SK-N-SH (cell line): ENCODE data around the gene PRMT7. TPM values are rescaled to one million over a fixed set of nuclear protein-coding genes. Genes with fewer than 3 reads are reported as not detected.

ENCODE experiments used
- CTCF ChIA-PET: fragments of 300-600, 350-600 bp; formaldehyde crosslinking; extraction: SDS; loops from one replicate; lab custom pipeline; 2021; lab: Yijun Ruan, JAX
- POLR2A ChIA-PET: fragments of 350-600 bp; sonication (Branson Sonifier 250); formaldehyde crosslinking; extraction: SDS; loops from one replicate; lab custom pipeline; 2020; ENCODE audit warnings: antibody characterized with exemption, inconsistent platforms; lab: Yijun Ruan, JAX
- DNase-seq: peaks from one replicate; pipeline ENCODE4 v3.0.0; 2012
- H2AFZ ChIP-seq: fragments of 200-600 bp; sonication (generic); 2 replicates; pipeline ENCODE4 v1.8.1; 2016; ENCODE audit warnings: antibody characterized with exemption, mild to moderate bottlenecking, low read depth
- H3F3A ChIP-seq: fragments of 200-600 bp; sonication (generic); replicated peaks from 2 replicates; pipeline ENCODE3; 2016; ENCODE audit warnings: antibody characterized with exemption, mild to moderate bottlenecking; ENCODE audit not compliant: insufficient read depth
- H3K27ac ChIP-seq, 2 experiments: fragments of 200-500 bp in 1 of 2; fragments of 200-600 bp in 1 of 2; sonication (Bioruptor generic) in 1 of 2; sonication (generic), shearing (Covaris generic) in 1 of 2; 2 replicates each; pipeline versions ENCODE4 v1.5.1 to v1.6.1; 2014 to 2016; ENCODE audit warnings: low read depth in 2 of 2, inconsistent platforms in 1 of 2, low read length in 1 of 2, mild to moderate bottlenecking in 1 of 2, mixed read lengths in 1 of 2
- H3K27me3 ChIP-seq: fragments of 200-600 bp; sonication (generic), shearing (Covaris generic); 2 replicates; pipeline ENCODE4 v1.6.1; 2016; ENCODE audit warnings: mixed run types; ENCODE audit not compliant: insufficient read depth
- H3K36me3 ChIP-seq, 2 experiments: fragments of 200-500 bp in 1 of 2; fragments of 200-600 bp in 1 of 2; sonication (Bioruptor generic) in 1 of 2; sonication (generic) in 1 of 2; replicated peaks in 1 of 2; 2 replicates each; pipeline versions ENCODE3 to v1.5.1; 2014 to 2016; ENCODE audit warnings: low read length in 1 of 2, mild to moderate bottlenecking in 1 of 2; ENCODE audit not compliant: insufficient read depth in 2 of 2, control insufficient read depth in 1 of 2
- H3K4me1 ChIP-seq, 2 experiments: fragments of 200-500 bp in 1 of 2; fragments of 200-600 bp in 1 of 2; sonication (Bioruptor generic) in 1 of 2; sonication (generic), shearing (Covaris generic) in 1 of 2; 2 replicates each; pipeline versions ENCODE4 v1.5.1 to v1.6.1; 2014 to 2016; ENCODE audit warnings: low read depth in 1 of 2, low read length in 1 of 2, mixed run types in 1 of 2; ENCODE audit not compliant: insufficient read depth in 2 of 2, control insufficient read depth in 1 of 2
- H3K4me2 ChIP-seq: fragments of 200-600 bp; sonication (generic), shearing (Covaris generic); 2 replicates; pipeline ENCODE4 v1.6.1; 2017; ENCODE audit warnings: mixed run types
- H3K4me3 ChIP-seq, 2 experiments: fragments of 200-500 bp in 1 of 2; fragments of 200-600 bp in 1 of 2; sonication (Bioruptor generic) in 1 of 2; sonication (generic), shearing (Covaris generic) in 1 of 2; 2 replicates each; pipeline versions ENCODE4 v1.5.1 to v1.8.1; 2014 to 2016; ENCODE audit warnings: low read depth in 2 of 2, inconsistent platforms in 1 of 2, low read length in 1 of 2, mild to moderate bottlenecking in 1 of 2, mixed read lengths in 1 of 2, moderate library complexity in 1 of 2
- H3K79me2 ChIP-seq: fragments of 200-600 bp; sonication (generic); 2 replicates; pipeline ENCODE4 v1.8.1; 2017; ENCODE audit warnings: mild to moderate bottlenecking; ENCODE audit not compliant: insufficient read depth
- H3K9ac ChIP-seq: fragments of 200-600 bp; sonication (generic); 2 replicates; pipeline ENCODE4 v1.6.1; 2017; ENCODE audit warnings: mixed run types
- H3K9me2 ChIP-seq: fragments of 200-600 bp; sonication (generic); 2 replicates; pipeline ENCODE4 v1.6.1; 2017; ENCODE audit warnings: mixed run types
- H3K9me3 ChIP-seq: fragments of 200-600 bp; sonication (generic); 2 replicates; pipeline ENCODE4 v1.6.1; 2017; ENCODE audit warnings: mixed run types, mild to moderate bottlenecking, moderate library complexity
- H4K20me1 ChIP-seq: fragments of 200-600 bp; sonication (generic); 2 replicates; pipeline ENCODE4 v1.6.1; 2017; ENCODE audit warnings: mild to moderate bottlenecking, mixed run types; ENCODE audit not compliant: insufficient read depth
- FOSL2 ChIP-seq: IDR thresholded peaks from 2 replicates; pipeline ENCODE4 v1.4.0; 2012; ENCODE audit warnings: low read depth, mild to moderate bottlenecking, moderate library complexity, borderline replicate concordance
- GATA2 ChIP-seq: sonication (generic); formaldehyde crosslinking; IDR thresholded peaks from 2 replicates; pipeline ENCODE4 v1.5.0; 2020; ENCODE audit warnings: mild to moderate bottlenecking, missing genetic modification reagents
- JUND ChIP-seq: IDR thresholded peaks from 2 replicates; pipeline ENCODE4 v1.4.0; 2012
- MEF2A ChIP-seq: IDR thresholded peaks from 2 replicates; pipeline ENCODE4 v1.4.0; 2012; ENCODE audit warnings: low read depth, borderline replicate concordance
- MXI1 ChIP-seq: IDR thresholded peaks from 2 replicates; pipeline ENCODE4 v1.6.1; 2012; ENCODE audit warnings: mild to moderate bottlenecking, low read depth, low read length, improper control_type of control experiment
- NFIC ChIP-seq: IDR thresholded peaks from 2 replicates; pipeline ENCODE4 v1.4.0; 2012; ENCODE audit warnings: borderline replicate concordance
- SMC3 ChIP-seq: IDR thresholded peaks from 2 replicates; pipeline ENCODE4 v1.6.1; 2012; ENCODE audit warnings: low read depth, low read length, improper control_type of control experiment
- TCF12 ChIP-seq: IDR thresholded peaks from 2 replicates; pipeline ENCODE4 v1.4.0; 2012
- YY1 ChIP-seq: IDR thresholded peaks from 2 replicates; pipeline ENCODE4 v1.4.0; 2012; ENCODE audit warnings: low read depth, mild to moderate bottlenecking
- WGBS: methylation state at CpG from one replicate; pipeline ENCODE4 v1.1.6; 2017; ENCODE audit warnings: low lambda C conversion rate; 5-methylcytosine and 5-hydroxymethylcytosine counted together
- polyA plus RNA-seq, 3 experiments: library from polyadenylated mRNA; depleted of rRNA; stranded (reverse); fragments of >200 nt; gene quantifications; 2 replicates each; pipeline ENCODE4 v1.2.3, GENCODE V29; 2012
- TF ChIP-seq, protein P1 (sequence below): IDR thresholded peaks from 2 replicates; pipeline ENCODE4; 2012
- TF ChIP-seq, protein P2 (sequence below): fragments of 200-600 bp; sonication (generic); IDR thresholded peaks from 2 replicates; pipeline ENCODE4 v1.6.1; 2017; ENCODE audit warnings: antibody characterized with exemption, mild to moderate bottlenecking, moderate library complexity

The PRMT7 gene
- polyA plus RNA-seq, 1 of the 3 experiments (the other 2 are of a cell fraction), result 46.0 TPM

DNA sequence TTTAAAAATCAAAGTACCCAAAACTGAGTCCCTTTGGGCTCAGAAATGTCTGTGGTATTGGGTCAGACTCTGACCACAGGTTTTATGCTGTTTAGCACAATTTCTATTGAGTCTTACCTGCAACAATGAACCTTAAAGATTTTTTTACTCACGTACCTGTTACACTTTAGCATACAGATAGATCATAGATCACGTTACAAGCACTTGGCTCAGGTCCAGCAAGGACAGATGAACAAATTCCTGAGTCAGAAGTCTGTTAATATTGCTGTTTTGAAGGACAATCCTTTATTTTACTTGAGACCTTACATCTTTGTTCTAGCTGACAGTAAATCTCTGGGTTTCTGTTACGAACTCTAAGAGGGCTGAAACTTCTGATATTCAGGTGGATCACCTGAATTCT is 12.9 kb upstream of the PRMT7 start:
- Histone ChIP-seq H3K9me3 (no peaks in the 10 kb centered on the region), H3K79me2 (no peaks in the 10 kb centered on the region), H3F3A (peaks cover 15% of the 10 kb centered on the region), H3K4me2 (no peak overlapping the region), H3K9ac (no peak overlapping the region), H3K36me3 (peaks cover 54 to 81% of the 10 kb centered on the region in 2 experiments), H3K27me3 (no peaks in the 10 kb centered on the region), H4K20me1 (0 out of 2 replicates have a peak, but pooled peaks cover 6% of the 10 kb centered on the region), H3K9me2 (no peaks in the 10 kb centered on the region), H3K4me1 (peaks cover 3 to 15% of the 10 kb centered on the region in 2 experiments; a peak in 3 of 4 replicates), H3K4me3 (no peak overlapping the region), H2AFZ (no peak overlapping the region), H3K27ac (no peak overlapping the region)
- ChIA-PET POLR2A (interaction anchor here (1.6 kb wide), 1 partner anchor 34 kb away, joined by 3 read pairs; the partner anchor contains the start of gene SLC7A6), CTCF (no interaction called here)
- WGBS, result 73% methylated on average over 3 of the region's 3 CpGs
- TF ChIP-seq SMC3 (no peak), NFIC (peak; percentile 40), MEF2A (no peak)
- DNase-seq, result no peak

DNA sequence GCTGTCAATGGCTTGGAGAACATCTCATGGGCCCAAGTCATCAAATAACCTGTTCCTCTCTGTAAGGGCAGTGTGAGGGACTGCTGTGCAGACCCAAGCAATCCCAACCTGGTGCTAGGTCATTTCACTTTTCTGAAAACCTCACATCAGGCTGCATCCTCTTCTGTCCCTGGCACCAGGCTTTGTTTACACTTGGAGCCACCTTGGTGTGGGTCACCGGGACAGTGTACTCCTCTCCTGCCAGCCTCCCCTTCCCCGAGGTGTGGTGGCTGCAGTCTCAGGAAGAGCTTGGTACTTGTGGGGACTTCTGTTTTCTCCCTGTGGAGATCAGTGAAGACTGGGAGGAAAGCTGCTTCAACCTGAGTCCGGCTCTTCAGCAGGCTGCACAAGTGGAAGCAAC is 12.5 kb upstream of the PRMT7 start:
- 0 out of 2 replicates have a peak, but pooled peaks cover 6% of the 10 kb centered on the region for H4K20me1 ChIP-seq
- CTCF ChIA-PET, result no interaction called here

DNA sequence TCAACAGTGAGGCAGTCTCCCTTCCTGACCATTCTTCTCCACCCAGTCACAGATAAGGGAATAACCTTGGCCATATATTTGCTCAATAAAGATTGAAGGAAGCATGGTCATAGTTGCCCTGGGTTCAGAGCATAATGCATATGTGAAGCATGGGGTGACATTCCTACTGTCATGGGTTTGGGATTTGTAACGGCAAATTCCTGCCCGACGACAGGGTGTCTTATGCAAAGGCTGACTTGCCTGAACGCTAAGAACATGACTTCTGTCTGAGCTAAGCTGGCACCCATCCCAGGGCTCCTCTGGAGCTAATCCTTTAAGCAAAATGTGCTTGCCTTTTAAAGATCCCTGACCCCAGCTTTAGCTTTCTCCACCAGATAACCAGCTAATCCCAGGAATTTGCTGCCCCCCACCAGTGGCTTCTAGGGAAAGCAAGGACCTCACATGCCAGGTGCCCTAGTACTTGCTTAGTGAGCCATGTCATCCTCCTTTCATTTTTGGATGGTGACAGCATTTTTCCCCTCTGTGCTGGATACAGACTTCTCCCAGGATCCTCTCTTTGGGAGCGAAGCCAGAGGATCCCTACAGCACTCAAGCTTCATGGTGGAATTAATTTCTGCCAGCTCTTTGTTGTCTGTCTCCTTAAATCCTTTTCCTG is 11.8 kb upstream of the PRMT7 start:
- H3K4me1 ChIP-seq, result peaks cover 3 to 15% of the 10 kb centered on the region in 2 experiments; a peak in 3 of 4 replicates
- WGBS, result 53% methylated on average over 5 of the region's 5 CpGs
- 0 out of 2 replicates have a peak, but pooled peaks cover 6% of the 10 kb centered on the region for H4K20me1 ChIP-seq
- no peak for TF ChIP-seq GATA2
- TF ChIP-seq YY1, result no peak
- TF ChIP-seq NFIC, result peak; percentile 52; the same call in 1 of the 2 replicates
- TF ChIP-seq, protein P1, sequence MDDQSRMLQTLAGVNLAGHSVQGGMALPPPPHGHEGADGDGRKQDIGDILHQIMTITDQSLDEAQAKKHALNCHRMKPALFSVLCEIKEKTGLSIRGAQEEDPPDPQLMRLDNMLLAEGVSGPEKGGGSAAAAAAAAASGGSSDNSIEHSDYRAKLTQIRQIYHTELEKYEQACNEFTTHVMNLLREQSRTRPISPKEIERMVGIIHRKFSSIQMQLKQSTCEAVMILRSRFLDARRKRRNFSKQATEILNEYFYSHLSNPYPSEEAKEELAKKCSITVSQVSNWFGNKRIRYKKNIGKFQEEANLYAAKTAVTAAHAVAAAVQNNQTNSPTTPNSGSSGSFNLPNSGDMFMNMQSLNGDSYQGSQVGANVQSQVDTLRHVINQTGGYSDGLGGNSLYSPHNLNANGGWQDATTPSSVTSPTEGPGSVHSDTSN, result 0 out of 2 replicates have a peak, but pooled peaks have one; percentile 3
- TF ChIP-seq JUND, result 0 out of 2 replicates have a peak, but pooled peaks have one; percentile 4
- TF ChIP-seq FOSL2, result no peak
- no peak for TF ChIP-seq SMC3
- no peak for TF ChIP-seq TCF12
- TF ChIP-seq, all 33 proteins: peak for 3
- H3K9me2 ChIP-seq, result no peaks in the 10 kb centered on the region
- H3K4me3 ChIP-seq, result no peak overlapping the region
- H3K4me2 ChIP-seq, result no peak overlapping the region
- ChIA-PET CTCF (interaction anchor here (1.2 kb wide), 1 partner anchor 37 kb away, joined by 5 read pairs; no protein-coding TSS in a partner anchor), POLR2A (no interaction called here)
- no peak for DNase-seq
- no peaks in the 10 kb centered on the region for H3K79me2 ChIP-seq
- peak overlapping the region in 1 of 2 experiments; percentile 57; a peak in 3 of 4 replicates for H3K27ac ChIP-seq
- H3K27me3 ChIP-seq, result no peaks in the 10 kb centered on the region
- H3K36me3 ChIP-seq, result peaks cover 54 to 83% of the 10 kb centered on the region in 2 experiments
- H3K9me3 ChIP-seq, result no peaks in the 10 kb centered on the region
- no peak overlapping the region for H2AFZ ChIP-seq
- H3K9ac ChIP-seq, result no peak overlapping the region; the same call in 1 of the 2 replicates
- peaks cover 15% of the 10 kb centered on the region for H3F3A ChIP-seq

More for the DNA sequence above, 12.5 kb upstream of the PRMT7 start:
- no peak overlapping the region for H2AFZ ChIP-seq
- H3F3A ChIP-seq, result peaks cover 15% of the 10 kb centered on the region
- no peaks in the 10 kb centered on the region for H3K27me3 ChIP-seq
- H3K79me2 ChIP-seq, result no peaks in the 10 kb centered on the region
- peaks cover 3 to 15% of the 10 kb centered on the region in 2 experiments; a peak in 3 of 4 replicates for H3K4me1 ChIP-seq
- TF ChIP-seq, protein P2, sequence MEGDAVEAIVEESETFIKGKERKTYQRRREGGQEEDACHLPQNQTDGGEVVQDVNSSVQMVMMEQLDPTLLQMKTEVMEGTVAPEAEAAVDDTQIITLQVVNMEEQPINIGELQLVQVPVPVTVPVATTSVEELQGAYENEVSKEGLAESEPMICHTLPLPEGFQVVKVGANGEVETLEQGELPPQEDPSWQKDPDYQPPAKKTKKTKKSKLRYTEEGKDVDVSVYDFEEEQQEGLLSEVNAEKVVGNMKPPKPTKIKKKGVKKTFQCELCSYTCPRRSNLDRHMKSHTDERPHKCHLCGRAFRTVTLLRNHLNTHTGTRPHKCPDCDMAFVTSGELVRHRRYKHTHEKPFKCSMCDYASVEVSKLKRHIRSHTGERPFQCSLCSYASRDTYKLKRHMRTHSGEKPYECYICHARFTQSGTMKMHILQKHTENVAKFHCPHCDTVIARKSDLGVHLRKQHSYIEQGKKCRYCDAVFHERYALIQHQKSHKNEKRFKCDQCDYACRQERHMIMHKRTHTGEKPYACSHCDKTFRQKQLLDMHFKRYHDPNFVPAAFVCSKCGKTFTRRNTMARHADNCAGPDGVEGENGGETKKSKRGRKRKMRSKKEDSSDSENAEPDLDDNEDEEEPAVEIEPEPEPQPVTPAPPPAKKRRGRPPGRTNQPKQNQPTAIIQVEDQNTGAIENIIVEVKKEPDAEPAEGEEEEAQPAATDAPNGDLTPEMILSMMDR, result no peak
- TF ChIP-seq MXI1, result no peak
- H3K9ac ChIP-seq, result no peak overlapping the region
- no peak overlapping the region for H3K4me2 ChIP-seq
- no peaks in the 10 kb centered on the region for H3K9me2 ChIP-seq
- no peak overlapping the region for H3K4me3 ChIP-seq
- peaks cover 54 to 81% of the 10 kb centered on the region in 2 experiments for H3K36me3 ChIP-seq
- POLR2A ChIA-PET, result no interaction called here
- no peak for DNase-seq
- peak overlapping the region in 1 of 2 experiments; percentile 57; a peak in 1 of 4 replicates for H3K27ac ChIP-seq
- WGBS, result 85% methylated on average over 2 of the region's 3 CpGs
- H3K9me3 ChIP-seq, result no peaks in the 10 kb centered on the region
